Measurements from ENCODE around the gene FAM13C.

DNA sequence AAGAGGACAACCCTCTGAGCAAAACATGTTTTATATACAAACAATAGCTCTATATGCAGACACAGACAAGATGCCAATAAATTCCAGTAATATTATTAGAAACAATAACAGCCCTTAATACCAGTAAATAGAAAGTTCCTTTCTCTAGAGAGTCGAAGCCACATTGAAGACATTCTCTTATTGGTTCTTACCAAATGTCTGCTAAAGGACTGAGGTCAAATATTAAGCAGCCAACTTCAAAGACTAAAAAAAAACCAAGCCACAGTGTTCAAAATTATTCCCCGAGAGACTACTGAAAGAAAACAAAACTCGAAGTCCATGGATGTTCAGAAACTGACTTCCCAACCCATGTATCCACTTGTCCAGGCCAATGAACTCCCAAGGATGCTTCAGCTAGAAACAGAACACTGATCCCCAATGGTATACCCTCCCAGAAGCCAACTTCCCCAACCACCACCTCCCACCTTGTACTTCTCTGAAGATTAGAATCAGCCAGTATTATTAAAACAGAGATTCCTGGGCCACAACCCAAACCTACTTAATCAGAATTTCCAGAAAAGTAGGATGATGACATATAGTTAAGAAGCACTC lies 51.9 kb downstream of the FAM13C start:
- TF ChIP-seq, protein P1, sequence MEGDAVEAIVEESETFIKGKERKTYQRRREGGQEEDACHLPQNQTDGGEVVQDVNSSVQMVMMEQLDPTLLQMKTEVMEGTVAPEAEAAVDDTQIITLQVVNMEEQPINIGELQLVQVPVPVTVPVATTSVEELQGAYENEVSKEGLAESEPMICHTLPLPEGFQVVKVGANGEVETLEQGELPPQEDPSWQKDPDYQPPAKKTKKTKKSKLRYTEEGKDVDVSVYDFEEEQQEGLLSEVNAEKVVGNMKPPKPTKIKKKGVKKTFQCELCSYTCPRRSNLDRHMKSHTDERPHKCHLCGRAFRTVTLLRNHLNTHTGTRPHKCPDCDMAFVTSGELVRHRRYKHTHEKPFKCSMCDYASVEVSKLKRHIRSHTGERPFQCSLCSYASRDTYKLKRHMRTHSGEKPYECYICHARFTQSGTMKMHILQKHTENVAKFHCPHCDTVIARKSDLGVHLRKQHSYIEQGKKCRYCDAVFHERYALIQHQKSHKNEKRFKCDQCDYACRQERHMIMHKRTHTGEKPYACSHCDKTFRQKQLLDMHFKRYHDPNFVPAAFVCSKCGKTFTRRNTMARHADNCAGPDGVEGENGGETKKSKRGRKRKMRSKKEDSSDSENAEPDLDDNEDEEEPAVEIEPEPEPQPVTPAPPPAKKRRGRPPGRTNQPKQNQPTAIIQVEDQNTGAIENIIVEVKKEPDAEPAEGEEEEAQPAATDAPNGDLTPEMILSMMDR (IDR thresholded peaks at IDR 0.05) = no peak
- TF ChIP-seq POLR2A (IDR thresholded peaks at IDR 0.05) = no peak
